Right atrium auricular region (tissue), 2 donors: Measurements from ENCODE around the gene NAT8L. TPM values are rescaled to one million over a fixed set of nuclear protein-coding genes. Genes with fewer than 3 reads are reported as not detected.

ENCODE experiments used
- DNase-seq: peaks from one replicate; pipeline ENCODE4 v3.0.0-alpha.2; 2019; ENCODE audit warnings: low spot score
- H3K27ac ChIP-seq, 2 donors: fragments of 200-600 bp; sonication (generic); 1 replicate in 1 of 2; 2 replicates in 1 of 2; pipeline ENCODE4 v1.5.1; 2016 to 2019
- H3K27me3 ChIP-seq, 2 donors: fragments of 200-600 bp; sonication (generic); one replicate each; pipeline versions ENCODE4 v1.5.1 to v1.6.0; 2017 to 2019
- H3K36me3 ChIP-seq: fragments of 200-600 bp; sonication (generic); one replicate; pipeline ENCODE4 v1.5.1; 2016
- H3K4me1 ChIP-seq, 2 donors: fragments of 200-600 bp; sonication (generic); one replicate each; pipeline versions ENCODE4 v1.5.1 to v1.6.0; 2017 to 2019
- H3K4me3 ChIP-seq, 2 donors: fragments of 200-600 bp; sonication (generic); 1 replicate in 1 of 2; 2 replicates in 1 of 2; pipeline ENCODE4 v1.5.1; 2017 to 2019; ENCODE audit warnings: mild to moderate bottlenecking in 1 of 2, moderate library complexity in 1 of 2
- H3K9me3 ChIP-seq, 2 donors: fragments of 200-600 bp; sonication (generic); one replicate each; pipeline ENCODE4 v1.5.1; 2019
- total RNA-seq, 2 donors: library from RNA; depleted of rRNA; stranded (reverse); fragments of >200 nt; gene quantifications; one replicate each; pipeline ENCODE4 v1.1.0, GENCODE V29; 2016
- TF ChIP-seq, protein P1 (sequence below), 2 donors: fragments of 200-600 bp; sonication (generic); IDR thresholded peaks; one replicate each; pipeline ENCODE4 v1.5.1; 2019; ENCODE audit warnings: antibody characterized with exemption in 2 of 2

The NAT8L gene
- total RNA-seq, 2 donors from 2014 or later = 3.0 to 3.2 TPM

DNA sequence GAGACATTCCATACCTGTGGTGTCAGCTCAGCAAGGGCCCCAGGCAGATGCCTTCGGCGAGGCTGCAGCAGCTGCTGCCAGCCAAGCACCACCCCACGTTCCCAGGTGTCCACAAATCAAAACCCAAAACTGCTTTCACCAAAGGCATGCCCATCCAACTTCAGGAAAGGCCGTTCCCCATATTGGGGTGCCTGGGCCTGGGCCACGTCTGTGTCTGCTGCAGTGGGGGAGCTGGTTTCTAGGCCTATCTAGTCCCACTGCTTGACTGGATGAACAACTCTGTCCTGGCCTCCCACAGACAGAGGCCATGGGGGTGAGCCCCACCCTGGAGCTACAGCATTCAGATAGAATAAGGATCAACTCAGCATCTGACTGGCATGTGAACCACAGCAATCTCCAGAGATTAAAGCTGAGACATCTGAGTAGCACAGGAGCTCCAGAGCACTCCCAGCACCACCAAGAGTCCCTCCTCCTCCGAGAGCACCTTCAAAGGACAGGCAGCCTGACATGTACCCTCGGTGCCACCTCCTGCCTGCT is 37.0 kb downstream of the NAT8L start:
- no peak overlapping the region for H3K4me3 ChIP-seq
- no peaks in the 10 kb centered on the region for H3K36me3 ChIP-seq
- peaks cover 0 to 8% of the 10 kb centered on the region in 2 donors for H3K9me3 ChIP-seq
- no peak for DNase-seq
- H3K27ac ChIP-seq = no peak overlapping the region
- TF ChIP-seq, protein P1, sequence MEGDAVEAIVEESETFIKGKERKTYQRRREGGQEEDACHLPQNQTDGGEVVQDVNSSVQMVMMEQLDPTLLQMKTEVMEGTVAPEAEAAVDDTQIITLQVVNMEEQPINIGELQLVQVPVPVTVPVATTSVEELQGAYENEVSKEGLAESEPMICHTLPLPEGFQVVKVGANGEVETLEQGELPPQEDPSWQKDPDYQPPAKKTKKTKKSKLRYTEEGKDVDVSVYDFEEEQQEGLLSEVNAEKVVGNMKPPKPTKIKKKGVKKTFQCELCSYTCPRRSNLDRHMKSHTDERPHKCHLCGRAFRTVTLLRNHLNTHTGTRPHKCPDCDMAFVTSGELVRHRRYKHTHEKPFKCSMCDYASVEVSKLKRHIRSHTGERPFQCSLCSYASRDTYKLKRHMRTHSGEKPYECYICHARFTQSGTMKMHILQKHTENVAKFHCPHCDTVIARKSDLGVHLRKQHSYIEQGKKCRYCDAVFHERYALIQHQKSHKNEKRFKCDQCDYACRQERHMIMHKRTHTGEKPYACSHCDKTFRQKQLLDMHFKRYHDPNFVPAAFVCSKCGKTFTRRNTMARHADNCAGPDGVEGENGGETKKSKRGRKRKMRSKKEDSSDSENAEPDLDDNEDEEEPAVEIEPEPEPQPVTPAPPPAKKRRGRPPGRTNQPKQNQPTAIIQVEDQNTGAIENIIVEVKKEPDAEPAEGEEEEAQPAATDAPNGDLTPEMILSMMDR (IDR thresholded peaks at IDR 0.05) = no peak
- no peaks in the 10 kb centered on the region for H3K4me1 ChIP-seq
- no peaks in the 10 kb centered on the region for H3K27me3 ChIP-seq

DNA sequence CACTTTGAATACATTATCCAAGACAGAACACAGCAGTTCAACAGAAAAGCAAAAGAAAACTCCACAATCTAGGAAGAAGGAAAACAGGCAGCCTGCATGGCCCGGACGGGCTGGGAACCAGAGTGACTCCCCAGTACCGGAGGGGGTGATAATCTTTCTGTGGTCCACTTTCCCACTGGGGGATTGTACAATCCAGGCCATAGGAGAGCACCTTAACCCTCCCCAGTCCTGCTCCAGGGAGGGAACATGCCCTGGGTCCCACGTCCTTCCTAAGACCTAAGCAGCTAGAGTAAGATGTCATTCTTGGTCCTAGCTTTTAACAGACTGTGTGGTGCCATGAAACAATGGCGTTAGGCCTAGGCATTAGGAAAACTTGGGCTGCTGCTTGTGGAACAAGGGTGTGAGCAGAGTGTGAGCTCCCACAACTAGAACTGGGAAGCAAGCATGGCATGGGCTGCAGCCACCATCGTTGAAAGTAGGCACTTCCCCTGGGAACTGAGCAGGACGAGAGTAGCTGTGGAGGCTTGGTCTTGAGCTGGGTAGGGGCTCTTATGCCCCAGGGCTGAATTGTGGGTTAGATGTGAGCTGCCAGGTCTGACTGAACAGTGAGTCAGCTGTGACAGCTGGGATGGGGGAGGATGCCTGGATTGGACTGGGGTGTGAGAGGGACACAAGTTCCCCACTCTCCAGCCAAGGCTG is 42.4 kb downstream of the NAT8L start:
- H3K27ac ChIP-seq = no peak overlapping the region
- DNase-seq = no peak
- TF ChIP-seq, protein P1 (IDR thresholded peaks at IDR 0.05) = no peak
- H3K4me1 ChIP-seq = no peaks in the 10 kb centered on the region
- H3K27me3 ChIP-seq = no peaks in the 10 kb centered on the region
- H3K4me3 ChIP-seq = no peak overlapping the region
- peaks cover 7 to 33% of the 10 kb centered on the region in 2 donors for H3K9me3 ChIP-seq
- H3K36me3 ChIP-seq = no peaks in the 10 kb centered on the region

DNA sequence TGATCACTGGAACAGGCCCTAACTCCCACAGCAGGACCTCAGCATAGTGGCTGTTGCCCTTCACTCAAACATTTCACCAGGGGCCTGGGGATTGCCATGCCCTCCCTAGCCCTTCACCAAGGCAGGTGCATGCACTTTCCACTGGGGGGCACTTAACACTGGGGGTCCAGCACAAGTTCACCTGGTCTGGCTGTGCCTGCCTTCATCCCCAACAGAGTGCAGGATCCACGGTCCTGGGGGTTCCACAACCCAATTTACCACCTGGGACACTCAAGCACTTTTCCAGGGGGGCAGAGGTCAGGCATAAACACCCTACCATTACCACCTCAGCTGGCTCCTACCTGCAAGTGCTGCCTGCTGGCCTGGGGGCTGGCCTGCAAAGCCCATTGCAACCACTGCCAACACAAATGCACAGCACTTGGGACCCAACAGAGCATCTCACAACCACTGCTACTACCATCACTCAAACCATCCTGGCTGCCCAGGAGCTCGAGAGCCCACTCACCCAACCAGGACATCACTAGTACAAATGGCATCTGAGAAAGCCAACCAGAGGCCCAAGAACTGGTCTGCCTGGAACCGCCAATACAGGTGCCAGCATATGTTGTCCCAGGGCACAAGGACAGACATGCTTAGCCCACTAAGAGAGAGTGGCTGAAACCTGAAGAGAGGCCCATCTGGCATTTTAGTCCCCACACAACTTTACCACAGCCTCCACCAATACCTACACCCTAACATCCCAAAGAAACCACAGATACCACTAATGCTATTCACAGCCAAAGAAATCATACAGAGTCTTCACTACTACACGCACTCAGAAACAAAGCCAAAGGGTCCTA is 43.1 kb downstream of the NAT8L start:
- TF ChIP-seq, protein P1 (IDR thresholded peaks at IDR 0.05) = no peak
- H3K36me3 ChIP-seq = no peaks in the 10 kb centered on the region
- no peak for DNase-seq
- H3K4me3 ChIP-seq = no peak overlapping the region
- H3K4me1 ChIP-seq = no peaks in the 10 kb centered on the region
- no peak overlapping the region for H3K27ac ChIP-seq
- H3K27me3 ChIP-seq = no peaks in the 10 kb centered on the region
- peaks cover 7 to 27% of the 10 kb centered on the region in 2 donors for H3K9me3 ChIP-seq

DNA sequence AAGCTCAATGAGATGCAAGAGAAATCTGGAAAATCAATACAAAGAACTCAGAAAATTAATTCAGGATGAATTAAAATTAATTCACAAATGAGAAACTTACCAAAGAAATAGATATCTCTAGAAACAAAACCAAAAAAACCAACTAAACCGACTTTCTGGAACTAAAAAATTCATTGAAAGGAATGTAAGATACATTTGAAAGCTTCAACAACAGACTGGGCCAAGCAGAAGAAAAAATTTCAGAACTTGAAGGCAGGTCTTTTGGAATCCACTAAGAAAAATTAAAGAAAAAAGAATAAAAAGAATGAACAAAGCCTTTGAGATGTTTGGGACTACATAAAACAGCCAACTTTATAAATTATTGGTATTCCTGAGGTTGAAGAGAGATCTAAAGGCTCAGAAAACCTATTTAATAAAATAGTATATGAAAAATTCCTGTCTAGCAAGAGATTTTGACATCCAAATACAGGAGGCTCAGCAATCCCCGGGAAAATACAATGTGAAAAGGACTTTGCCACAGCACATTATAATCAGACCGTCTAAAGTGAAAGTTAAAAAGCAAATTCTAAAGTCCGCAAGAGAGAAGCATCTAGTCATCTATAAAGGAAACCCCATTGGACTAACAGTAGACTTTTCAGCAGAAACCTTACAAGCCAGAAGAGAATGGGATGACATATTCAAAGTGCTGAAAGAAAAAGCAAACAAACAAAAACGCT is 44.2 kb downstream of the NAT8L start:
- no peak overlapping the region for H3K27ac ChIP-seq
- no peaks in the 10 kb centered on the region for H3K27me3 ChIP-seq
- no peaks in the 10 kb centered on the region for H3K4me1 ChIP-seq
- peaks cover 7 to 27% of the 10 kb centered on the region in 2 donors for H3K9me3 ChIP-seq
- no peaks in the 10 kb centered on the region for H3K36me3 ChIP-seq
- H3K4me3 ChIP-seq = no peak overlapping the region
- TF ChIP-seq, protein P1 (IDR thresholded peaks at IDR 0.05) = no peak
- no peak for DNase-seq

DNA sequence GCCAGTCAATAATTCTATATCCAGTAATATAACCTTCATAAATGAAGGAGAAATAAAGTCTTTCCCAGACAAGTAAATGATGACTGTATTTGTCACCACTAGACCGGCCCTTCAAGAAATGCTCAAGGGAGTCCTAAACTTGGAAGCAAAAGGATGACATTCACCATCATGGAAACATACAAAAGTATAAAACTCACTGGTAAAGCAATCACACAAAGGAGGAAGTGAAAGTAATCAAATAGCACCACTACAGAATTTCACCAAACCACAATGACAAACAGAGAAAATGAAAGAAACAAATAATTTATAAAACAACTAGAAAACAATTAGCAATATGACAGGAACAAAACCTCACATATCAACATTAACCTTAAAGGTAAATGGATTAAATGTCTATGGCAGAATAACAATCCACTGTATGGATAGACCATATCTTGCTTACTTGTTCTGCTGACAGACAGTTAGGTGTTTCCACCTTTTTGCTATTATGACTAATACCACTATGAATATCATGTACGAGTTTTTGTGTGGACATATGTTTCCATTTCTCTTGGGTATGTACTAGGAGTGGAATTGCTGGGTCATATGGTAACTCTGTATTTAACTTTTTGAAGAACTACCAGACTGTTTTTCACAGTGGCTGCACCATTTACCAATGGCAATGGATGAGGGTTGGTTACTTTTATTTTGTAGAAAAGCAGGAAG is 44.9 kb downstream of the NAT8L start:
- Histone ChIP-seq H3K27ac (no peak overlapping the region), H3K27me3 (no peaks in the 10 kb centered on the region), H3K36me3 (no peaks in the 10 kb centered on the region), H3K4me1 (no peaks in the 10 kb centered on the region), H3K4me3 (no peak overlapping the region), H3K9me3 (peaks cover 7 to 27% of the 10 kb centered on the region in 2 donors)
- DNase-seq = no peak
- TF ChIP-seq, protein P1 (IDR thresholded peaks at IDR 0.05) = no peak
